ENCODE results near the gene NFATC2. TPM values are rescaled to one million over a fixed set of nuclear protein-coding genes. Genes with fewer than 3 reads are reported as not detected.

NFATC2 gene
- total RNA-seq, 4 donors from 2014 or later = 5.3 to 22.5 (median 11.5) TPM

DNA sequence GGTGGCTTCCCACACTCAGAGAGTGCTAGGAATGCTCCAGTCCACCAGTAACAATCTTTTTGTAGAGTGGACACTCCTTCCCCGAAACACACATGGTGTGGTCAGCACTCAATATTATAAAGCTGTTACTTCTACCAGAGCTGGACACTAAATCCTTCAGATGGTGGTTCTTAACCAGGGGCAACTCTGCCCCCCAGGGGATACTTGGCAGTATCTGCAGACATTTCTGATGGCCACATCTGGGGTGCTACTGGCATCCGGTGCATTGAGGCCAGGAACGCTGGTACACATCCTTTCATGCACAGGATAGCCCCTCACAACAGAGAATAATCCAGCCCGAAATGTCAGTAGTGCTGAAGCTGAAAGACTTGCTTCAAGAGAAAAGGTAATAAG is 124.4 kb downstream of the NFATC2 start:
- intact Hi-C loops (cut with DNase I; ENCODE audit: low total_unique reads) (no loop called here), in situ Hi-C loops (cut with MboI; ENCODE audit: low pct_ligation_motif_present in 1 of 4, low pct_unique_long_range_greater_than_20kb in 1 of 4, low sequenced_read_pairs in 3 of 4) (no loop called here)
- DNase-seq = no peak
- WGBS, 2 donors (ENCODE audit: low coverage in 1 of 2) = 100% methylated on average over 4 of the region's 4 CpGs; no CpG with 5 or more reads in 1 of the 2 donors
- H3K4me1 ChIP-seq = peaks cover 0 to 18% (median 4%) of the 10 kb centered on the region in 4 donors
- H3K27ac ChIP-seq = no peak overlapping the region
- TF ChIP-seq, protein P1, sequence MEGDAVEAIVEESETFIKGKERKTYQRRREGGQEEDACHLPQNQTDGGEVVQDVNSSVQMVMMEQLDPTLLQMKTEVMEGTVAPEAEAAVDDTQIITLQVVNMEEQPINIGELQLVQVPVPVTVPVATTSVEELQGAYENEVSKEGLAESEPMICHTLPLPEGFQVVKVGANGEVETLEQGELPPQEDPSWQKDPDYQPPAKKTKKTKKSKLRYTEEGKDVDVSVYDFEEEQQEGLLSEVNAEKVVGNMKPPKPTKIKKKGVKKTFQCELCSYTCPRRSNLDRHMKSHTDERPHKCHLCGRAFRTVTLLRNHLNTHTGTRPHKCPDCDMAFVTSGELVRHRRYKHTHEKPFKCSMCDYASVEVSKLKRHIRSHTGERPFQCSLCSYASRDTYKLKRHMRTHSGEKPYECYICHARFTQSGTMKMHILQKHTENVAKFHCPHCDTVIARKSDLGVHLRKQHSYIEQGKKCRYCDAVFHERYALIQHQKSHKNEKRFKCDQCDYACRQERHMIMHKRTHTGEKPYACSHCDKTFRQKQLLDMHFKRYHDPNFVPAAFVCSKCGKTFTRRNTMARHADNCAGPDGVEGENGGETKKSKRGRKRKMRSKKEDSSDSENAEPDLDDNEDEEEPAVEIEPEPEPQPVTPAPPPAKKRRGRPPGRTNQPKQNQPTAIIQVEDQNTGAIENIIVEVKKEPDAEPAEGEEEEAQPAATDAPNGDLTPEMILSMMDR (IDR thresholded peaks at IDR 0.05) = no peak
- TF ChIP-seq EP300 (IDR thresholded peaks at IDR 0.05; ENCODE audit: low read depth) (no peak), POLR2A (IDR thresholded peaks at IDR 0.05) (no peak), POLR2AphosphoS5 (IDR thresholded peaks at IDR 0.05) (no peak)
- H3K9me3 ChIP-seq = no peaks in the 10 kb centered on the region
- H3K27me3 ChIP-seq = no peaks in the 10 kb centered on the region
- H3K4me3 ChIP-seq = no peak overlapping the region
- H3K36me3 ChIP-seq = no peaks in the 10 kb centered on the region

- H3K4me3 ChIP-seq = no peak overlapping the region
- no peaks in the 10 kb centered on the region for H3K36me3 ChIP-seq
- DNase-seq = no peak
- H3K27me3 ChIP-seq = no peaks in the 10 kb centered on the region
- H3K9me3 ChIP-seq = no peaks in the 10 kb centered on the region
- TF ChIP-seq EP300 (IDR thresholded peaks at IDR 0.05; ENCODE audit: low read depth) (no peak), POLR2AphosphoS5 (IDR thresholded peaks at IDR 0.05) (no peak), POLR2A (IDR thresholded peaks at IDR 0.05) (no peak)
- TF ChIP-seq, protein P1 (IDR thresholded peaks at IDR 0.05) = no peak
- in situ Hi-C loops (cut with MboI; ENCODE audit: low pct_ligation_motif_present in 1 of 4, low pct_unique_long_range_greater_than_20kb in 1 of 4, low sequenced_read_pairs in 3 of 4) (no loop called here), intact Hi-C loops (cut with DNase I; ENCODE audit: low total_unique reads) (no loop called here)
- 70 to 78% methylated on average over 2 to 21 of the region's 21 CpGs for WGBS, 2 donors (ENCODE audit: low coverage in 1 of 2)
- H3K27ac ChIP-seq = peak overlapping the region in 1 of 4 donors; percentile 18
- peaks cover 2 to 23% (median 7%) of the 10 kb centered on the region in 4 donors for H3K4me1 ChIP-seq
Measured at GRCh38 chr20:51417250-51418136, 125.0 kb downstream of the NFATC2 start.

DNA sequence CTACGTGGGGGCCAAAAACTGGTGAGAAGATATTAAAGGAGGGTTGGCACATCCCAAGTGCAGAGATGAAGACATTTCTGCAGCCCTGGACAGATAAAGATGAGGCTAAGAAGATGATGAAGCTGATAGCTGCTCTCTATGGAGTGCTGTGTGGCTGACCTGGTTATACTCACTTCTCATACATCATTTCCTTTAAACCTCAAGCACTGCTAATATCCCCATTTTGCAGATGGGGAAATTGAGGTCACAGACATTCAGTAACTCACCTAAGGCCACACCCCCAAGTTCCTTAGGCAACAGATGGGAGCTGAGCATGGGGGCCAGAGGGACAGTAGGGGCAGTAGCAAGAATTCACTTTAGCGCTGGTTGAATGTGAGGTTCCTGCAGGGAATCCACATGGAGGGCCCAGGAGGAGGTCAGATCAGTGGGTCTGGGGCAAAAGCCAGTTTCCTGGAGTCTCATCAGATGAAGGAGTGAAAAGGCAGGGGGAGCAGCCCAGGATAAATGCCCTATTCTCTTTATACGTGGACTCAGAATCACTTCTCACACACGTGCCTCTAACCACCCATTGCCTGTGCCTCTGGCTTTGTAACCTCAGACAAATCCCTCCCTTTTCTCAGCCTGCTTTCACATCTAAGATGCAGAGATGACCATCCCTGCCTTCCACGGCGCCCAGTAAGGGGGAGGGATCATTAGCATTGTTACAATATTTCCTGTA is 125.8 kb downstream of the NFATC2 start:
- Histone ChIP-seq H3K27me3 (no peaks in the 10 kb centered on the region), H3K4me1 (peaks cover 8 to 31% (median 14%) of the 10 kb centered on the region in 4 donors), H3K9me3 (no peaks in the 10 kb centered on the region), H3K4me3 (no peak overlapping the region), H3K36me3 (no peaks in the 10 kb centered on the region), H3K27ac (peak overlapping the region in 2 of 4 donors; percentile 14 to 18)
- 80 to 81% methylated on average over 4 to 6 of the region's 6 CpGs for WGBS, 2 donors (ENCODE audit: low coverage in 1 of 2)
- intact Hi-C loops (cut with DNase I; ENCODE audit: low total_unique reads) (no loop called here), in situ Hi-C loops (cut with MboI; ENCODE audit: low pct_ligation_motif_present in 1 of 4, low pct_unique_long_range_greater_than_20kb in 1 of 4, low sequenced_read_pairs in 3 of 4) (no loop called here)
- DNase-seq = no peak
- no peak for TF ChIP-seq EP300 (IDR thresholded peaks at IDR 0.05; ENCODE audit: low read depth)
- TF ChIP-seq POLR2A (IDR thresholded peaks at IDR 0.05) = no peak
- no peak for TF ChIP-seq POLR2AphosphoS5 (IDR thresholded peaks at IDR 0.05)
- TF ChIP-seq, protein P1 (IDR thresholded peaks at IDR 0.05) = no peak

GRCh38 chr20:51413857-51414256 is 128.7 kb downstream of the NFATC2 start:
- H3K36me3 ChIP-seq = peaks cover 0 to 4% (median 0%) of the 10 kb centered on the region in 4 donors
- 68 to 95% methylated on average over 4 to 5 of the region's 5 CpGs for WGBS, 2 donors (ENCODE audit: low coverage in 1 of 2)
- peak overlapping the region; percentile 33 to 68 (median 55) for H3K27ac ChIP-seq
- in situ Hi-C loops (cut with MboI; ENCODE audit: low pct_ligation_motif_present in 1 of 4, low pct_unique_long_range_greater_than_20kb in 1 of 4, low sequenced_read_pairs in 3 of 4) = no loop called here
- TF ChIP-seq POLR2A (IDR thresholded peaks at IDR 0.05) (no peak), POLR2AphosphoS5 (IDR thresholded peaks at IDR 0.05) (no peak), EP300 (IDR thresholded peaks at IDR 0.05; ENCODE audit: low read depth) (no peak)
- TF ChIP-seq, protein P1 (IDR thresholded peaks at IDR 0.05) = no peak
- H3K9me3 ChIP-seq = no peaks in the 10 kb centered on the region
- no peaks in the 10 kb centered on the region for H3K27me3 ChIP-seq
- no peak for DNase-seq
- no peak overlapping the region for H3K4me3 ChIP-seq
- intact Hi-C loops (cut with DNase I; ENCODE audit: low total_unique reads) = no loop called here
- peaks cover 8 to 31% (median 14%) of the 10 kb centered on the region in 4 donors for H3K4me1 ChIP-seq
